Suprapubic skin (tissue), 3 donors: ENCODE measurements around the gene SLC29A3.

Experiments
- CTCF ChIP-seq, 2 donors: fragments of 200-600 bp in 1 of 2; fragments of 450-650 bp in 1 of 2; sonication (generic) in 1 of 2; IDR thresholded peaks; one replicate each; pipeline ENCODE4 v1.5.1; 2016 to 2019; ENCODE audit warnings: antibody characterized with exemption in 2 of 2, mild to moderate bottlenecking in 1 of 2, moderate library complexity in 1 of 2
- EP300 ChIP-seq: sonication (generic); formaldehyde crosslinking; IDR thresholded peaks from one replicate; pipeline ENCODE4 v1.6.1; 2017; ENCODE audit warnings: antibody characterized with exemption
- POLR2A ChIP-seq, 2 donors: fragments of 450-650 bp; IDR thresholded peaks; one replicate each; pipeline ENCODE4 v1.6.1; 2017; ENCODE audit warnings: antibody characterized with exemption in 2 of 2, mild to moderate bottlenecking in 2 of 2, moderate library complexity in 2 of 2

- TF ChIP-seq POLR2A (IDR thresholded peaks at IDR 0.05) = no peak
- TF ChIP-seq EP300 = no peak
- no peak for TF ChIP-seq CTCF (IDR thresholded peaks at IDR 0.05)
Observed at GRCh38 chr10:71317739-71318138, 1.3 kb upstream of the SLC29A3 start.
